NOMO-1 (cell line): Measurements from ENCODE around the gene SND1.

Source experiments
- DNase-seq, 2 experiments: peaks; one replicate each; lab custom pipeline; 2025; ENCODE audit not compliant: unreplicated experiment in 2 of 2; lab: John Stamatoyannopoulos, UW

The SND1 gene

DNA sequence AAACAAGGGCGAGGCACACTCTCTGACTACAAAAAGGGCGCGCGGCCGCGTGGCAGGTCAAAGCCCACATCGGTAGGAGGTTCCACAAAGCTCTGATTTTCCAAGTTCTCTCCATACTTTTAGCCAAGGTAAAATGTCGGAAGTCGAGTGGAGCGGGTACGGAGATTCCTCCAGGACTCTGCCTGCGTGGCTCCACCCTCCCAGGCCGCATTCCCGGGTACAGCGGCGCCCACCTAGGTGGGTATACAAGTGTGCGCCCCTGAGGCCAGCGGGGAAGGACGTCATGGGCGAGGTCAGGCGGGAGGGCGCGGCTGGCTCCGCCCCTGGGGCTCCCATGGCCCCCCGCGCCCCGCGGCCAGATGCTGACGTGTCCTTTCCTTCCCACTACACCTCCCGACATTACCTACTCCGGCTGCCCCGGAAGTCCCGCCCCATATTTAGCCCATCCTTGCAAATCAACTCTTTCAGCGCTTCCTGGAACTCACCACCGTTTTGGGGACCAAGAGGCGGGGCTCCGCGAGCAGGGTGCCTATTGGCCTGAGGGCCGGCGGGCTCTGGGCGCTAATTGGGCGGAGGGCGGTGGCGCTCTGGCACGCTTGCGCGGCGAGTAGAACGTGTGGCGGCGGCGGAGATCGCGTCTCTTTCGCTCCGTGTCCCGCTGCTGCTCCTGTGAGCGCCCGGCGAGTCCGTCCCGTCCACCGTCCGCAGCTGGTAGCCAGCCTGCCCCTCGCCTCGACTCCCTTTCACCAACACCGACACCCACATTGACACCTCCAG lies at the start of gene SND1:
Gene SND1, plus strand, starts transcription at position 639 of the 777 bp plus-strand sequence. CDS start 180 bp downstream, outside the sequence.
- peak; percentile 92 to 93 for DNase-seq

DNA sequence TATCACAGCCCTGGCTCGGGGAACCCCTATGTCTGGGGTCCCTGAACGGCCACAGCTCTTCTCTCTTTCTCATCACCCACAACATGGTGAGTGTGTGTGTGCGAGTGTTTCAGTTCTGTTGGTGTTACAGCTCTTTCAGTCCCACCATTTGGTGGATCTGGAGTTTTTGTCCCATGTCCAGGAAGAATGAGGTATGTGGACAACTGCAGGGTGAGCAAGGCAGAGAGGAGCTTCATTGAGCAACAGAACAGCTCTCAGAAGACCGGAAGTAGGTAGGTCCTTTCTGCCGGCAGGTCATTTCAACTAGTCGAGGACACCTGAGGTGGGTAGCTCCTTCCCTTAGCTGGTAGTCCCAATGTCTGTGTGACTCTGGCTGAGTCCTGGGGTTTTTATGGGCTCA lies 43.5 kb upstream of the SND1 start:
- DNase-seq = no peak

DNA sequence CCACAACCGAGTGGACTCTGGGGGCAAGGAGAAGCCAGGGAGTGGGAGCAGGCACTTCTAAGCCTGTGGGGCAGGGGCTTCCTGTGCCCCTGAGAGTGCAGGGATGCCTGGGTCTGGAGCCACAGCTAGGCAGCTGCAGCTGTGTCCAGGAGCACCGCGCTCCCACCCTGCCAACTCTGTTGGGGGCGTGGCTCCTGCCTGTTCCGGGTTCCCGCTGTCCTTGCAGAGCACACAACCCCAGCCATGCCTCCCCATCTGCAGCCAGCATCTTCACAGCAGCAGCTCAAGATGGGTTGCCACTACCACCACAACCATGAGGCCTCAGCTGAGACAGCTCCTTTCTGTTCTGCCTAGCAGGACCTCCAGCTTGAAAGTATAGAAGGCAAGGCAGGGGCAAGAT lies 42.7 kb upstream of the SND1 start:
- DNase-seq = no peak

DNA sequence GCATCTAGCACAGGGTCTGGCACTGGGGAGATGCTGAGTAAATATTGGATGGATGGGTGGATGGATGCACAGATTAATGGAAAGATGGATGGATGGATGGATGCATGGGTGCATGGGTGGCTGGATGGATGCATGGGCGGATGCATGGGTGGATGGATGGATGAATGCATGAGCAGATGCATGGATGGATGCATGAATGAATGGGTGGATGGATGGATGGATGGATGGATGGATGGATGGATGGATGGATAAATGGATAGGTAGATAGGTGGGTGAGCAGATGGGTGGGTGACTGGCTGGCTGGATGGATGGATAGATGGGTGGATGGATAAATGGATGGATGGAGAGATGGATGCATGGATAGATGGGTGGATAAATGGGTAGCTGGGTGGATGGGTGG lies 39.7 kb upstream of the SND1 start:
- no peak for DNase-seq

DNA sequence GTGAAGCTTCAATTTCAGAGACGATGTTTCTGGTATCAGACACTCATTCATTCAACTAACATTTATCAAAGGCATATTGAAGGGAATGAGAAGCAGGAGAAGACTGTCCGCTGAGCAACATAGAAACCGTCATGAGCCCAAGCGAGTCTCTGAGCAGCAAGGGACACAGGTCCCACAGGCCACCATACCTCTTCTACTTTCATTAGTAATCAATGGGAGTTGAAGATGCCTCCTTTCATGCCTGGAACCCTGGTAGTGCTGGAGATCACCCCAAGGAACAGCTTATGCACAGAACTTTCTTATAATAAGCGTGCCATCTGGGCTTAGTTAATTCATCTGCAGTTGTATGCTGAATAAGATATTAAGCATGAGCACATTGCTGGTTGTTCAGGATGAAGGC lies 35.3 kb upstream of the SND1 start:
- DNase-seq = no peak

DNA sequence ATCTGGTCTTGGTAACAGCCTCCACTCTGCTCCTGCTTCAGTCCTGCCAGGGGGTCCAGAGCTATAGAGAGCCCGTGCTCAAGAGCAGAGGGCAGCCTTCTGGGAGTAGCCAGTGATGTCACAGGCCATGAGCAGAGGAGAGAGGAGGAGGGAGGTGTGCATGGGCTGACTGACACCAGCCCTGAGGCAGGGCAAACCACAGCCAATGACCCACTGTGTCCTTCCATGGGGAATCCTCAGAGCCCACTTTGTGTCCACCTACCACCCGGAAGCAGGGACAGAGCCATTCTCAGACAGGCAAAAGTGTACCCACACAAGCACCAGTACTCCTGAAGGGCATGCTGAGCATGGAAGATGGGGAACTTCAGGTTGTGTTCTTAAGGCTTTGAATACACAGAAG lies 34.0 kb upstream of the SND1 start, which contains the start of gene PAX4:
Gene PAX4, minus strand, starts transcription at position 101 of the 400 bp plus-strand sequence. CDS start 2,214 bp downstream, outside the sequence.
- DNase-seq = no peak

DNA sequence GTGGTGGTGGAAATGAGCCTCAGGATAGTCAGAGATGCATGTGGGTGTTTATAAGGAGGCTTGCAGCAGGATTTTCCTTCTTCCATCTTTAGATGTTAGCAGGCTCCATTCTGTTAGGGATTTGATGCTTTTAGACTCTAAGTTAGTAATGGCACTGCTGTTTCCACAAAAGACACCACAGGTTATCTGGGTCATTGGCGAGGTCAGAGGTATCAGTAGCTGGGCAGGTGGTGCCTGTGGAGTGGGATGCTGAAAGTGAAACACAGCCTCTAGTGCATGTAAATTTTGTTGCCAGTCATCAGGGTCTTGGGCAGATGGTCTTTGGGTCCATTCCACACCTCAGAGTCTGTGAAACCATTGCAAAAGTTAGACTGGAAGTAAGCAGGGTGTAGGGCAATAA lies 33.2 kb upstream of the SND1 start:
- no peak for DNase-seq

DNA sequence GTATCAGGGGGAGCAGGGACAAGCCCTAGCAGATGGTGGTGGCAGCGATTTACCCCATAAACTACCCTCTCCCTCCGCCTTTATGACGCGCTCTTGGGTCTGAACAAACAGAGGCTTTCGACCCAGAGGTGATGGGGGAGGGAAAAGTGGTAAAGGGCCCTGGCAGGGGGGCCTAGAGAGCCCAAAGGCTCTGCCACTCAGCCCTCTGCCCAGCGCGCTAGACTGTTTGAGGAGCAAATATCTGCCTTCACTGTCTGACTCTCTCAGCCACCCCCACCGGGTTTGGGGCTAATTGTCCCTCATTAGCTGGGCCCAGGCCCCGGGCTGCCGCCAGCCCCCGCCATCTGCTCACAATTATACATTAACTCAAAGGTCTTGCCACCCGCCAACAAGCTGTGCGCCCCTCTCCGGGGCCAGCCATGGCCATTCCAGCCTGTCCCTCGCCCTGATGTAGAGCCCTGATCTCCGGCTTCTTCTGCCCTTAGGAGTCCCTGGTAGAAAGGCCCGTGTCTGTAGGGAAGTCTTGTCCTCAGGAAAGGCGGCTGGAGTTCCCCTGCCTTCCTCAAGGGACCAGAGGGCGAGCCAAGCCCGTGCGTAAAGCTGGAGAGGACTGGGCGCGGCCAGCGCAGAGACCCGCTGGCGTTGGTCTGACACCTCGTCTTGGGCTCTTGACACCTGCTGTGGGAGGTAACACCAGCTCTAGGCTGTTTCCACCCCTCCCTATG lies 32.2 kb upstream of the SND1 start:
- no peak for DNase-seq

DNA sequence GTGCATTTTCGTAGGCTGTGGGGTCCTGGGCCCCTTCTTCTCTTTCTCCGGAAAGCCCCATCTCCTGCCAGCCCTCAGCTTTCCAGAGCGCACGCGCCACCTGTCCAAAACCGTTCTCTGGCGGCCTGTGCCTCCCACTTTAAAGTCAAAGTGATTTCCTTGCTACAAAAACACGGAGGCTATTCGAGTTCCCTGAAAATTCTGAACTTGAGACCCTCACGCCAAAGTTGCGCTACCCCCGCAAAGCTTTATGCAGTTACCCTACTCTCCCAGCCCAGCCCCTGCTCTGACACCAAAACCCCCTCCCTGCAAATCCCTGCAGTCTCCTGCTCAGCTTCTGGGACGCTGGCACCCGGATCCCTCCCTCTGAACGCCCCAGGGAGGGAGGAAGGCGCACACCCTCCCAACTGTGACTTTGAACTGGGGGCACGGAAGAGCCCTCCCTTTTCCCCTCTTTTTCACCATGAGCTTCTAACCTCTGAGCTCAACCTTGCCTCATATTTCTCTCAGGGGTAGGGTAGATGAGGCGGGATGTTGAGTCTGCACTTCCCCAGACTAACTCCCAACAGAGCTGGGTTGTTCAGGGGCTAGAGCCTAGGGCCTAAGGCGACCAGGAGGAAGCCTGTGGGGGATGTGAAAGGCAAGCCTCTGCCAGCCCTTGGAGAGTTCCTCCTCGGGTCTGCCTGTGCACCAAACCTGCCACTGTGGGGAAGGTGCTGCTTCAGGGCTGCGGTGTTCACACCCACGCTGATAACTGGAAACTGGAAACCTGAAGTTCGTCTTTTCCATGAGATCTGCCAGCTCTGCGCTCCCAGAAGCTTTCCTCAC lies 31.4 kb upstream of the SND1 start:
- DNase-seq = no peak

DNA sequence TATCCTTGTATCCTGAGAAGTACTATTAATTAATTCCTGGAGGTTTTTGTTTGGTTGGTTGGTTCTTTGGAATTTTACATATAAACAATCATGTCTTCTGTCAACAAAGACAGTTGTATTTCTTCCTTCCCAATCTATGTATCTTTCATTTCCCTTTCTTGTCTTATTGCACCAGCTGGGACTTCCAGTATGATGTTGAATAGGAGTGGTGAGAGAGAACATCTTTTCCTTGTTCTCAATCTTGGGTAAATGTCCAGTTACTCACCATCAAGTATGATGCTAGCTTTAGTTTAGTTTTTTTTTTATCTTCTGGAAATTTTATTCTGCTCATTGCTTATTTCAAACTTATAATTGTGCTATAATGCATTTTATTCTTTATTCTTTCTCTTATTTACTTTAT lies 26.7 kb upstream of the SND1 start:
- DNase-seq = no peak

DNA sequence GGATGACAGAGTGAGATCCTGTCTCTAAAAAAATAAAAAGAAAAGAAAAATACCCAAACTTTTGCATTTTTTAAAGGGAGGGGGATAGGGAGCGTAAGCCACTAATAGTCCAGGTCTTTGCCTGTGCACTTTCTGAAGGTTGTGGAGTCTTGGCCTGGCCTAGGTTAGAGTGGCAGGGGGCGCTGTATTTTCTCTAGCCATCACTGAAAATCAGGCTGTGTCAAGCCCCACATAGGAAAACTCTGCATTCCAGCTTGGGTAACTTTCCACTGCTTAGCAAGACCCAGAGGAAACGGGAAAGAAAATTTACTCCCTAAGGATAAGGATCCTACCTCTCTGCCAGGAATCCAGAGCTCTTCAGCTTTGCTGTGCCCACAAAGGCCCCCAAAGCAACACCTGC lies 23.5 kb upstream of the SND1 start:
- DNase-seq = no peak

DNA sequence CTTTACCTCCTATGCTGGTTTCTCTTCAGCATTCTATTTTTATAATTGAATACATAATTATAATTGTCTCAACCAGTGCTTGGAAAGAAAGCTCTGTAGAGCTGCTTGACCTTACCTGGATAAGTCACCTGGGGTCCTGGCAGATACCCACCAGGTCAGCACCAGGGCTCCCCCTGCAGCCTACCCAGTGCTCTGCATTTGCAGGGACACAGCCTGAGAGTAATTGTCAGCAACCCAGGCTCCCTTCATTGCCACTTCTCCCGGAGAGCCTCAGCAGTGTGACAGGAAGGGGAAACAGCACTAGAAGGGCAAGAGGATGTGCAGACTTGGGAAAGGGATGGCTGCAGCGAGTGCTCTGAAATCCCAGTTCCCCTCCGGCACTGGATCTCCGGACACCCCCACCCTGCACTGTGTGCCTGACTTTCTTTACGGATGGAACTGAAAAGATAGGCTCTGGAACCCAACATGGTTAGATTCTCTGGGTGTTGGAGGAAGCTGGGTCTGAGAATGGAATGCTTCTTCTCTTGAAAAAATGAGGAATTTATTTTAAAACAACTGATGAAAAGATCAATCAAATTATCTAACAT lies 22.6 kb upstream of the SND1 start:
- DNase-seq = no peak

DNA sequence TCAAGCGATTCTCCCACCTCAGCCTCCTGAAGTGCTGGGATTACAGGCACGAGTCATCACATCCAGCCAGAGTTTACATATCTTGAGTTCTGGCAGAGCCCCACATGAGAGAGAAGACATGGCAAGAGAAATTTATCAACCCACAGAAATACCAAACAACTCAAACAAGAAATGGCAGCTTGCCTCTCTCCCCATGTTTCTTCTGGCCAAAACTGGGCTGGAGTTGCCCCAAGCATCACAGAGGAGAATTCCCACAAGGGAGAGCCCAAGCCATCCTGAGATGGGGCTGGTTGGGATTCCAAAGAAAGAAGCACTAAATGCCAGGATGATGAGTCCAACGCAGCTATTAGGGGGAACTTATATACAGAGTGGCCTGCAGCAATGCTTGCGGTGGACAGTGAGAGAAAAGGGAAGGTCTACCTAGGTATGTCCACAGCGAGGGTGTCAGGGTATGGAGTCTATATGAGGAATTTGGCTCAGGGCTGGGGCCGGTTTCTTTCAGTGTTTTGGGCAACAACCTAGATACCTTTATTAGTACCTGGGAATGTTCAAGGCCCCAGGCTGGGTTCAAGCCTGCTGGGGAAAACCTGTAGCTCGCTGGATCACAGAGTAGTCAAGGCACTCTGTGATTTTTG lies 19.6 kb upstream of the SND1 start:
- DNase-seq = no peak

DNA sequence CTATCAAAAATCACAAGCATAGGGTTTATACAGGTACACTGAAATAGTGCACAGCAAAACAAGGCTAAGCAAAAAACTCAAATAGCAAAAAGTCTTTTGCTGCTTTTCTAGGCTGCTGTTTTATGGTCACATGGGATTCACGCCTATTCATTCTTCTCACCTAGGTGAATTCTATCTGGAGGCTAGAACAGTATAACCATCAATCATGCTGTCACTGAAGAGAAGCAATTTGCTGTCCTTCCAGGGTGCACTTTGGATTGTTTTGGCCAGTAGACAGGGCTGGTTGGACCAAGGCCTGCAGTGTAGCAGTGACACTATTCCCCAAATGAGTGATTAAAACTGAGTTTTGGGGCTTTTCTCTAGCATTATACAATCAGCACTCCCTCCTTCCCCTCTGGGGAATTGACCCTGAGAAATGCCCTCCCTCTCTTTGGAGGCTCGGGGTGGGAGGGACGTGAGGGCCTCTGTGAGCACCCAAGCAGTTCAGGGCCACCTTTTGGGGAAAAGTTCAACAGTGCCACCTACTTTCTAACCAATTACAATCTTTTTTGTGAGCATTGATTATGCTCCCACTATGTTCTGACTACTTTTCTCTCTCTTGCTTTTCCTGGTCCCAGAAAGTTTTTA lies 16.2 kb upstream of the SND1 start:
- DNase-seq = no peak

DNA sequence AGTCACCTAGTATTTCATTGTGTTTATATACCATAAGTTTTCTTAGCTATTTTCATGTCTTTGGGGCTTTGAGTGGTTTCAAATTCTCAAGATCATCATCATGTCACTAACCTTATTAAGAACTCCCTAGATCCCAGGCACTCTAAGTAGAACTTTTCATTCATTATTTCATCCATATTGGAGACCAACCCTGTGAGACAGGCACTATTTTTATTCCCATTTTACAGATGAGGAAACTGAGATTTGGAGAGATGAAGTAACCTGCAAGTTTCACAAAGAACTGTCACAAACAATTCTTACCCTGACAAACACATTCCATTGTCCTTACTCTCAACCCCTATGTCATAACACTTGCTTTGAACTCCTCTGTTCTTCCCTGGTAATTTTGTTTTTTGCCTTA lies 13.8 kb upstream of the SND1 start:
- no peak for DNase-seq

DNA sequence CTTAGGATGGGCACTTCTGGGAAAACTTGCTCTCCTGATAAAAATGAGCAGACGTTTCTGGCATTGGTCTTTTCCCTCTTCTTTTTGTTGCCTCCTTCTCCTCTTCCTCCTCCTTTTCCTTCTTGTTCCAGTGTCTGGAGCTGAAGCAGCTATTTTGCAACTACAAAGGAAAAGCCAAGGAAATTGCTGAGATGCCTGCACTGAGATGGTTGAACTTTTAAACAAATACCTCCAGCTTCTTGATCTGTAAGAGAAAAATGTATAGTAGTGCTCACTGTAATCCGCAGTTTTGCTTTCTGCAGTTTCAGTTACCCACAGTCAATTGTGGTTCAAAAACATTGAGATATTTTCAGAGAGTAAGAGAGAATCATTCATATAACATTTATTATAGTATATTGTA lies 7.5 kb upstream of the SND1 start:
- DNase-seq = no peak

DNA sequence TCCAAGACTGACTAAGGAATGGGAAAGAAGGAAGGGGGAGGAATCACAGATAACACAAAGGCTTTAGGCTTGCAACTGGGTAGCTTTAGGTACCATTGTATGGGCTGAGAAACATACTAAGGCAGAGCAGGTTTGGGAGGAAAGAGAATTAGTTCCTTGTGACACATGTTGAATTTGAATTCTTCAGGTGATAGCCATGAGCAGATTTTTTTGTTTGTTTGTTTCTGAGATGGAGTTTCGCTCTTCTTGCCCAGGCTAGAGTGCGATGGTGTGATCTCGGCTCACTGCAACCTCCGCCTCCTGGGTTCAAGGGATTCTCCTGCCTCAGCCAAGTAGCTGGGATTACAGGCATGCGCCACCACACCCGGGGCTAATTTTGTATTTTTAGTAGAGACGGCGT lies 4.4 kb upstream of the SND1 start:
- DNase-seq = no peak

DNA sequence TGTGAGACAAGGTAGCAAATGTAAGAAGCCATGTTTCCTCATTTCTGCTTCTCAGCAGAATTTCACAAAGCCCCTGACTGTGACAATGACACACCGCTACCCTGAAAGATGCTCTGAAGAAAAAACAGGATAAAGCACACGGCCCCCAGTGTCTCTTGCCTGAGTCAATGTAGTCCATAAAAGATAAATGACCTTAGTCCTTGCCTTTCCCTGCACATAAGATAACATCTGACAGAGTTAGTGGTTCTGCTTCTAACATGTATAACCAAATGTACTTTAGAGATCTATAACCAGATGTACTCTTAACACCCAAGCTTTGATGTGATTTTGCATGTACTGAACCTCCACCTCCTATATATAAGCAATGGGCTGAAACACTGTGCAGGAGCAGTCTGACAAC lies 3.0 kb upstream of the SND1 start:
- DNase-seq = no peak

DNA sequence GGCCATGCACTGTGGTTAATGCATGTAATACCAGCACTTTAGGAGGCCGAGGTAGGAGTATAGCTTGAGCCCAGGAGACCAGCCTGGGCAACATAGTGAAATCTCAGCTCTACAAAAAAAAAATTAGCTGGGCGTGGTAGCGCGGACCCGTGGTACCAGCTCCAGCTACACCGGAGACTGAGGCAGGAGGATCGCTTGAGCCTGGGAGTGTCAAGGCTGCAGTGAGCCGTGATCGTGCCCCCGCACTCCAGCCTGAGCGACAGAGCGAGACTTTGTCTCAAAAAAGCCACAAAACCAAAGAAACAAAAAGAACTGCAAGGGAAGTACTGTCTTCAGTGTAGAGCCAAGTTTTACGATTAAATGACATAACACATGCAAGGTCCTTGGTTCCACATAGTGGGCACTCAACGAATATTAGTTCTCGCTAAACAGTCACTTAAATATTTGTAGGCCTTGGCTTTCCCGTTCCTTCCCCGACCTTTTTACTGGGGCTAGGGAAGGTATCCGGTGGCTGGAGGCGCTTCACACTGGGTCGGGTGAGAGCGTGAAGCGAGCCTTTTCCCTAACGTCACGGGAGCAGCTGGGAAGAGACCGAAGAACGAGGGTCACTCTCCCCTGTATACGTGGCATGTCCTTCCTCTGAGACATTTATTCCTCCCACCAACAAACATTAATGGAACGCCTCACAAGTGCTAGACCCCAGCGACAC lies 993 bp upstream of the SND1 start:
- DNase-seq = peak in 1 of 2 experiments; percentile 39
